ENCODE results near the gene SELENOI. TPM values are rescaled to one million over a fixed set of nuclear protein-coding genes. Genes with fewer than 3 reads are reported as not detected.

The SELENOI gene
- total RNA-seq, 1 donor from 2014 or later = 10.8 TPM

DNA sequence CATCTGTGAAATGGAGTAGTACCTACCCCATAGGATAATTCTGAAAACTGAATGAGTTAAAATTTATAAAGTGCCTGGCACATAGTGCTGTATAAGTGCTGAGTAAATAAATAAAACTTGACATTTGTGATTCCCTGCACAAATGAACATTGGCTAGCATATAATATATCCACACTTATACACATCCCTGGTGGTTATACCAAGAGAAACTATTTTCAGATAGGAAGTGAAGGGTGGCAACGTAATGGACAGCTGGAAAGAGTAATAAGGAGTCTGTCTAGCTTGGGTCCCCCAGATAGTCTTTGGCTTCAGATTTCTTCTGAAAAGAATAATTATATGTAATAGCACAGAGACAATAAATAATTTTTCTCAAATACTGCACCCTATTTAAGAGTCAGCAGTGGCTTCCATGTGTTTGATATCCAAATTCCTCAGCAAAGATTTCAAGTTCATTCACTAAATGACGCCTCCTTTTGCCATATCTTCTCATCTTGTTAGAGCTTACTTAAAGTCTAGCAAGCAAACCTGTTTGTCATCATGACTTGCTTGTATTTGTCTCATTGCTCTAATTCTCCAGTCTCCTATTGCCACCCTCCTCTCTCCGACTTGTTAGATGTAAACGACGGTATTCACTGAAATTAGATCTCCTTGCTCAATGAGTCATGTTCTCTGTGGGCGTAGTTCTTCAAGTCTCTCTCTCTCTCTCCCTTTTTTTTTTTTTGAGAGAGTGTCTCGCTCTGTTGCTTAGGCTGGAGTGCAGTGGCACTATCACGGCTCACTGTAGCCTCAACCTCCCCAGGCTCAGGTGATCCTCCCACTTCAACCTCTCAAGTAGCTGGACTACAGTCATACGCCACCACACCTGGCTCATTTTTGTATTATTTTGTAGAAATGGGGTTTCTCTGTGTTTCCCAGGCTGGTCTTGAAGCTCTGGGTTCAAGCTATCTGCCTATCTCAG is 9.4 kb downstream of the SELENOI start:
- Histone ChIP-seq H3K36me3 (peaks cover 6% of the 10 kb centered on the region), H3K4me1 (no peaks in the 10 kb centered on the region), H3K27me3 (ENCODE audit: low read depth) (no peaks in the 10 kb centered on the region), H3K9me3 (replicated peaks) (no peaks in the 10 kb centered on the region), H3K27ac (replicated peaks) (no peak overlapping the region), H3K4me3 (no peak overlapping the region)
- intact Hi-C loops (cut with micrococcal nuclease) = no loop called here
- DNase-seq = no peak
- TF ChIP-seq, protein P1, sequence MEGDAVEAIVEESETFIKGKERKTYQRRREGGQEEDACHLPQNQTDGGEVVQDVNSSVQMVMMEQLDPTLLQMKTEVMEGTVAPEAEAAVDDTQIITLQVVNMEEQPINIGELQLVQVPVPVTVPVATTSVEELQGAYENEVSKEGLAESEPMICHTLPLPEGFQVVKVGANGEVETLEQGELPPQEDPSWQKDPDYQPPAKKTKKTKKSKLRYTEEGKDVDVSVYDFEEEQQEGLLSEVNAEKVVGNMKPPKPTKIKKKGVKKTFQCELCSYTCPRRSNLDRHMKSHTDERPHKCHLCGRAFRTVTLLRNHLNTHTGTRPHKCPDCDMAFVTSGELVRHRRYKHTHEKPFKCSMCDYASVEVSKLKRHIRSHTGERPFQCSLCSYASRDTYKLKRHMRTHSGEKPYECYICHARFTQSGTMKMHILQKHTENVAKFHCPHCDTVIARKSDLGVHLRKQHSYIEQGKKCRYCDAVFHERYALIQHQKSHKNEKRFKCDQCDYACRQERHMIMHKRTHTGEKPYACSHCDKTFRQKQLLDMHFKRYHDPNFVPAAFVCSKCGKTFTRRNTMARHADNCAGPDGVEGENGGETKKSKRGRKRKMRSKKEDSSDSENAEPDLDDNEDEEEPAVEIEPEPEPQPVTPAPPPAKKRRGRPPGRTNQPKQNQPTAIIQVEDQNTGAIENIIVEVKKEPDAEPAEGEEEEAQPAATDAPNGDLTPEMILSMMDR (IDR thresholded peaks at IDR 0.05; ENCODE audit: borderline replicate concordance) = no peak

DNA sequence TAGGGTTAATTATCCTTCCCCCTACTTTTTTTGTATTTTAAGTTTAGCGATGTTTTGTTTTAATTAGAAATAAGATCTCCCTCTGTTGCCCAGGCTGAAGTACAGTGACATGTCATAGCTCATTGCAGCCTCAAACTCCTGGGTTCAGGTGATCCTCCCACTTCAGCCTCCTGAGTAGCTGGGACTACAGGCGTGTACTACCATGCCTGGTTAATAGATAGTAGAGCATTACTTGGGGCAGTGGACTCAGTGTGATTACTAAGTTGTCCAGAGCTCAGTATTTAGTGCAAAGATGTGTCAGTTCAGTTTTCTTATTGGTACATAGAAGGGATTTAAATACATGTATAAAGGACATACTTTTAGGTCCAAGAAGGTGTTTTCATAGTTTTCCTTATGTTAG is 10.2 kb downstream of the SELENOI start:
- Histone ChIP-seq H3K9me3 (replicated peaks) (no peaks in the 10 kb centered on the region), H3K36me3 (peaks cover 6% of the 10 kb centered on the region), H3K27me3 (ENCODE audit: low read depth) (no peaks in the 10 kb centered on the region), H3K27ac (replicated peaks) (no peak overlapping the region), H3K4me3 (no peak overlapping the region), H3K4me1 (no peaks in the 10 kb centered on the region)
- TF ChIP-seq, protein P1 (IDR thresholded peaks at IDR 0.05; ENCODE audit: borderline replicate concordance) = no peak
- intact Hi-C loops (cut with micrococcal nuclease) = no loop called here
- DNase-seq = no peak

DNA sequence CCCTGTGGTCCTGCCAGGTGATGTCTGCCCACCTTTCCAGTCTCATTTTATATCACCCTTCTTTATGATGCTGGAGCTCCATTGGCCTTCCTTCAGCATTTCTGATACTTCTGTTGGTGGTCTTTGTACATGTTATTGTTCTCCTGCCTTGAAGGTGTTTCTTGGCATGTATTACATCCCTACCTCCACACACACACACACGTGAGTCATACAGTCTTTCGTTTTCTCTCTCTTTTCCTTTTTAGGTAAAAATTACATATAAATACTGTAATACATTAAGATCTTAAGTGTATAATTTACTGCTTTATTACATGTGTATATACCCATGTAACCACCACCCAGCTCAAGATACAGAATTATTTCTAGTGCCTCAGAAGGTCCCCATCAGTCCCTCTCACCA is 10.8 kb downstream of the SELENOI start:
- Histone ChIP-seq H3K4me1 (no peaks in the 10 kb centered on the region), H3K4me3 (no peak overlapping the region), H3K9me3 (replicated peaks) (no peaks in the 10 kb centered on the region), H3K27ac (replicated peaks) (no peak overlapping the region), H3K27me3 (ENCODE audit: low read depth) (no peaks in the 10 kb centered on the region), H3K36me3 (peaks cover 6% of the 10 kb centered on the region)
- intact Hi-C loops (cut with micrococcal nuclease) = no loop called here
- DNase-seq = no peak
- TF ChIP-seq, protein P1 (IDR thresholded peaks at IDR 0.05; ENCODE audit: borderline replicate concordance) = no peak

DNA sequence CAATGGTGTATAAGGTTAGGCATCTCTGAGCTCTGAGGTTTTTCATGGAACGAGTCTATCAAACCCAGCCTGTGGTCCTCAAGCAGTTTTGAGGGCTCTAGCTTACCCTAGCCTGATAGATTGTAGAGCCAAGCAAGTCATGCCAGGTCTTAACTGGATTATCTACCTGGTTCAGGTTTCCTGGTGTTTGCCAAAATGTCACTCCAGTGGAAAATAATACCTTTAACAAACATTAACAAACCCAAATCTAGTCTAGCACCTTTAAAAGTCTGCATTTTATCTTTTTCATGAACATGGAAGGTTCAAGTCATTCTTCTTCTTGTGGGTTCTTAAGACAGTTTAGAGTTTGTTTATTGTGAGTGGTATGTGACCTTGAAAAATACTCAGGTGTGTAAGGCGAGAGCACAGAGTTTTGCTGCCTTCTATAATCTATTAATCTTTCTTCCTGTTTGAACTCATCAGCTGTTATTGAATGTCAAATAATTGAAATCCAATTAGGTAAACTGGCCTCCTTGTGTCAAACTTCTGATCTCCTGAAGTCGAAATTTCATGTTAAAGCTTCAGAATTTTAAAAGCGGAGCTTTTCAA is 14.0 kb downstream of the SELENOI start:
- no peaks in the 10 kb centered on the region for H3K27me3 ChIP-seq (ENCODE audit: low read depth)
- no peak for DNase-seq
- TF ChIP-seq, protein P1 (IDR thresholded peaks at IDR 0.05; ENCODE audit: borderline replicate concordance) = no peak
- no peak overlapping the region for H3K4me3 ChIP-seq
- H3K4me1 ChIP-seq = no peaks in the 10 kb centered on the region
- H3K9me3 ChIP-seq (replicated peaks) = no peaks in the 10 kb centered on the region
- H3K36me3 ChIP-seq = peaks cover 7% of the 10 kb centered on the region
- H3K27ac ChIP-seq (replicated peaks) = no peak overlapping the region
- intact Hi-C loops (cut with micrococcal nuclease) = no loop called here

GRCh38 chr2:26363323-26363722 is 17.4 kb downstream of the SELENOI start:
- no peak overlapping the region for H3K4me3 ChIP-seq
- no peaks in the 10 kb centered on the region for H3K27me3 ChIP-seq (ENCODE audit: low read depth)
- no peak for DNase-seq
- intact Hi-C loops (cut with micrococcal nuclease) = no loop called here
- no peaks in the 10 kb centered on the region for H3K9me3 ChIP-seq (replicated peaks)
- peaks cover 15% of the 10 kb centered on the region for H3K36me3 ChIP-seq
- TF ChIP-seq, protein P1 (IDR thresholded peaks at IDR 0.05; ENCODE audit: borderline replicate concordance) = no peak
- no peak overlapping the region for H3K27ac ChIP-seq (replicated peaks)
- H3K4me1 ChIP-seq = no peaks in the 10 kb centered on the region
